Activated T-cell treated with anti-CD3 and anti-CD28 coated beads, Interleukin-2, amount 50 U/mL, for 72 hours (primary cell): Measurements from ENCODE around the gene ANKRD12. TPM values are rescaled to one million over a fixed set of nuclear protein-coding genes. Genes with fewer than 3 reads are reported as not detected.

Source experiments
- ATAC-seq, 2 donors: fragments of 150-1000 bp; cut with Tn5 transposase; replicated peaks in 1 of 2; 2 replicates each; pipeline ENCODE4 v1.10.0; 2021; ENCODE audit warnings: moderate library complexity in 2 of 2, mild to moderate bottlenecking in 1 of 2
- DNase-seq, 2 donors: peaks; one replicate each; pipeline ENCODE4 v3.0.0; 2021 to 2022; ENCODE audit warnings: mixed read lengths in 1 of 2
- H3K27ac Mint-ChIP-seq: one replicate; pipeline ENCODE4 v1.8.0; 2022; ENCODE audit warnings: mild to moderate bottlenecking, moderate library complexity, mixed read lengths
- H3K27me3 Mint-ChIP-seq: one replicate; pipeline ENCODE4 v1.8.0; 2022; ENCODE audit warnings: low read depth, mixed read lengths
- H3K36me3 Mint-ChIP-seq, 2 donors: one replicate each; pipeline ENCODE4 v1.8.0; 2022; ENCODE audit warnings: mixed read lengths in 2 of 2, mild to moderate bottlenecking in 1 of 2; ENCODE audit not compliant: insufficient read depth in 2 of 2
- H3K4me1 Mint-ChIP-seq: one replicate; pipeline ENCODE4 v1.8.0; 2022; ENCODE audit warnings: low read depth, mixed read lengths
- H3K4me3 Mint-ChIP-seq, 2 donors: one replicate each; pipeline ENCODE4 v1.8.0; 2022; ENCODE audit warnings: mild to moderate bottlenecking in 2 of 2, mixed read lengths in 2 of 2, moderate library complexity in 2 of 2
- H3K9me3 Mint-ChIP-seq, 2 donors: one replicate each; pipeline ENCODE4 v1.8.0; 2022; ENCODE audit warnings: mixed read lengths in 2 of 2
- total RNA-seq, 2 donors: library from RNA; stranded (reverse); gene quantifications; one replicate each; pipeline ENCODE4 v1.2.3, GENCODE V29; 2022

Gene ANKRD12
- total RNA-seq, 2 donors from 2014 or later: 84.4 to 123 TPM

DNA sequence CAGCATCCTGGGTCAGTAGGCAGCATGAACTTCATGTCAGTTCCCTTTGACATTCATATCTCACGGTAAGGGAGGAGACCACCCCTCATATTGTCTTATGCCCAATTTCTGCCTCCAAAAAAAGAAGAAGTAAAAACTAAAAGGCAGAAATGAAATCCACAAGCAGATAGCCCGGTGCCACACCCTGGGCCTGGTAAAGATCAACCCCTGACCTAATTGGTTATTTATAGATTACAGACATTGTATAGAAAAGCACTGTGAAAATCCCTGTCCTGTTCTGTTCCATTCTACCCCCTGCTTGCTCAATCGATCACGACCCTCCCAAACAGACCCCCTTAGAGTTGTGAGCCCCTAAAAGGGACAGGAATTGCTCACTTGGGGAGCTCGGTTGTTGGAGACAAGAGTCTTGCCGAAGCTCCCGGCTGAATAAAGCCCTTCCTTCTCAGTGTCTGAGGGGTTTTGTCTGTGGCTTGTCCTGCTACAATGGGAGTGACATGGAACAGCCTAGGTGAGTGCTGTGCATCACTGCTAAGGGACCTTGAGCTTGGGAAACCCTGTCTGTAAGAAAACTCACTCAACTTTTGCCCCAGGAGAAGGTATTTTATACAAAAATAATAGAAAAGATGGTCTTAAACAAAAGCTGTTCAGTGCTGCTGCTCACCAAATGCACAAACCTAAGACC, 23.0 kb upstream of the ANKRD12 start:
- H3K27me3 Mint-ChIP-seq: no peaks in the 10 kb centered on the region
- H3K4me3 Mint-ChIP-seq: peak overlapping the region; percentile 69 to 84
- no peaks in the 10 kb centered on the region for H3K9me3 Mint-ChIP-seq
- peaks cover 19 to 38% of the 10 kb centered on the region in 2 donors for H3K36me3 Mint-ChIP-seq
- H3K27ac Mint-ChIP-seq: peak overlapping the region; percentile 93
- ATAC-seq (no peak), DNase-seq (no peak)
- peaks cover 99% of the 10 kb centered on the region for H3K4me1 Mint-ChIP-seq

DNA sequence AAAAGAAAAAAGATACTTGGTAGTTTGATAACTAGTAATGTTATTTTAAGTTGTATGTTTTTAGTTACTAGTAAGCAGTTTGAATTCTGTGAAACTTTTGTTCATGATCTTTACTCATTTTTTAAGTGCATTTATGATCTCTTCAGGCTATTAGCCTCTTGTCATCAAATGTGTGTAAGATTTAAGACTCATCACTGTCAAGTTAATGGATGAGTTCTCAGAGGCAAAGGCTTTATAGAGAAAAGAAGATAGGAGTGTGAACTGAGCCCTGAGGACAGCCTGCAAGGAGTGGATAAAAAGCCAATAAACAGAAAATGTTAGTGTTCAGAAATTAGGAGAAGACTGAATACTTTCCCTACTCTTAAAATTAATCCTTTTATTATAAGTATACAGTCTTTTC, 20.6 kb upstream of the ANKRD12 start:
- no peak for ATAC-seq
- Mint-ChIP-seq H3K4me1 (peaks cover 99% of the 10 kb centered on the region), H3K27ac (peak overlapping the region; percentile 95), H3K4me3 (peak overlapping the region; percentile 80 to 91), H3K36me3 (peaks cover 21 to 36% of the 10 kb centered on the region in 2 donors), H3K9me3 (no peaks in the 10 kb centered on the region), H3K27me3 (no peaks in the 10 kb centered on the region)
- no peak for DNase-seq

DNA sequence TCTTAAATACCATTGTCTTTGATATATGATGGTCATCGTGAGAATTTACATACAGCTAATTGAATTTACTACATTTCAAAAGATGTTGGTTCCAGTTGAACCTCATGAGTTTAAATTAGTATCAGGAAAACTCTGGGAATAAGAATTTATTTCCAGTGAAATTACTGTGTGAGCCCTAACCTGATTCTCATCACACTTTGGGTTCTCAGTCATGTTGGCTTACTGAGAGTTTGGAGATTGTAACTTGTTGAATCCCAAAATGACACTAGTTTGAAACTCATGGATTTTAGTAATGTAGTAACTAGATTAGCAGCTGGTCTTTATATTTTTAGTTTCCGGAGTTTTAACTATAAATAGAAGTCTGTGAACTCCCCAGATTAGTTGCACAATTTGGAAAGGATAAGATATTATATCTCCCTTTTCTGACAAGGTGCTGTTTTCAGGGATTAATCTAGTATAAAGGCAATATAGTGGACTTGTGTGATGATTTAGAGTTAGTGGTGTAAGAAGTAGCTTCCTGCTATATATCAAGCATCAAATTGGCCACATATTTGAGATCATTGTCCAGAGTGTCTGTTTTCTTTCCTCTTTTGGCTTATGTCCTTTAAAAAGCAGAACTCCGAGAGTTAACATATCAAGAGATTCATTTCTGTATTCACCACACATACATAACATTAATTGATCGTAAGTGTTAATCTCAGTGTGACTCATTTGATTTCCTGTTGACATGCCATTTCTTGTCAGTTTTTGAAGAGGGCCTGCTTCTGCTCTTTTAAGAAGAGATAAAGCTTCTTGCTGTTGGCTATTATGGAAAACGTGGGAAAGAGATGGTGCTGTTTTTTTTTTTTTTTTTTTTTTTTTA, 18.4 kb upstream of the ANKRD12 start:
- H3K27me3 Mint-ChIP-seq: no peaks in the 10 kb centered on the region
- peaks cover 90% of the 10 kb centered on the region for H3K4me1 Mint-ChIP-seq
- DNase-seq: no peak
- peak; percentile 49 to 50 for ATAC-seq
- H3K4me3 Mint-ChIP-seq: peak overlapping the region; percentile 80 to 81
- peaks cover 20 to 47% of the 10 kb centered on the region in 2 donors for H3K36me3 Mint-ChIP-seq
- H3K27ac Mint-ChIP-seq: peak overlapping the region; percentile 95
- no peaks in the 10 kb centered on the region for H3K9me3 Mint-ChIP-seq

DNA sequence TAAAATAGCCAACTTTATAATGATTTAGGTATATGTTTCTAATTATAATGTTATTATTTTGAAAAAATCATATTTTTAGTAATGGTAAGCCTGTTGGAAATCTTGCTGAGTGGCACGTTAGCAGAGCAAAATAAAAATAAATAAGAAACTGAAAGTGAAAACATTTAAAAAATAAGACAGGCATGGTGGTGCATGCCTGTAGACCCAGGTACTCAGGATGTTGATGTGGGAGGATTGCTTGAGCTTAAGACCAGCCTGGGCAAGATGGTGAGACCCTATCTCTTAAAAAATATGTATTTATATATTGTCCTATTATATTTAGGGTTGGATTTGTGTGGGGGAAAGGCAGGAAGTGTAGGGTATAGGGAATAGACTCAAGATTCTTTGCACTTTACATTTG, 15.8 kb upstream of the ANKRD12 start:
- H3K36me3 Mint-ChIP-seq: peaks cover 24 to 58% of the 10 kb centered on the region in 2 donors
- H3K27me3 Mint-ChIP-seq: no peaks in the 10 kb centered on the region
- ATAC-seq: no peak
- H3K4me1 Mint-ChIP-seq: peaks cover 77% of the 10 kb centered on the region
- no peak for DNase-seq
- H3K9me3 Mint-ChIP-seq: no peaks in the 10 kb centered on the region
- peak overlapping the region; percentile 67 to 77 for H3K4me3 Mint-ChIP-seq
- peak overlapping the region; percentile 92 for H3K27ac Mint-ChIP-seq

DNA sequence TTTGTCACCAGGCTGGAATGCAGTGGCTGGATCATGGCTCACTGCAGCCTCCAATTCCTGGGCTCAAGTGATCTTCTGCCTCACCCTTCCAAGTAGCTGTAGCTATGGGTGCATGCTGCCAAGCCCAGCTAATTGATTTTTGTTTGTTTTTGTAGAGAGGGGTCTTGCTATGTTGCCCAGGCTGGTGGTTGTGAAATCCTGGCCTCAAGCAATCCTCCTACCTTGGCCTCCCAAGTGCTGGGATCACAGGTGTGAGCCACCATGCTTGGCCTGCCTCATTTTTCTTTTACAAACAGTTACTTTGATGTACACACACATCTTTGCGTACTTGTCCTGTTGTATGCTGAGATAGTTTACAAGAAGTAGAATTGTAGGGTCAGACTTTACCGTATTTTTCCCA, 13.1 kb upstream of the ANKRD12 start:
- Mint-ChIP-seq H3K9me3 (no peaks in the 10 kb centered on the region), H3K27ac (peak overlapping the region; percentile 82), H3K4me3 (no peak overlapping the region), H3K4me1 (peaks cover 55% of the 10 kb centered on the region), H3K36me3 (peaks cover 23 to 58% of the 10 kb centered on the region in 2 donors), H3K27me3 (no peaks in the 10 kb centered on the region)
- DNase-seq (no peak), ATAC-seq (no peak)

DNA sequence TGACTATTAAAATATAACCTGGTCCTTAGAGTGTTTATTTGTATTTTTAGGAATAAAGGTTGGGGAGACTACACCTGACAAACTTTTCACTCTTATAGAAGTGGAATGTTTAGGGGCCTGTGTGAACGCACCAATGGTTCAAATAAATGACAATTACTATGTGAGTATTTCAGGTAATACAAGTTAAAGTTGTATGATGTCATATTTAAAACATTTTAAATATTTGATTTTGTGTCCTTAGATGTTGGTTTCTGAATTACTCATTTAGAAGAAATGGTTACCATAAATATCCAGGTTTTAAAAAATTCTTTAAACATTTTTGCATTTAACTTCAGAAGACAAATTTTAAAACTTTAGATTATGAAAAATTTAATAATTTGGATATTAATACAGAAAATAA, 11.8 kb upstream of the ANKRD12 start:
- no peak overlapping the region for H3K27ac Mint-ChIP-seq
- DNase-seq: no peak
- H3K4me3 Mint-ChIP-seq: no peak overlapping the region
- ATAC-seq: no peak
- H3K4me1 Mint-ChIP-seq: peaks cover 51% of the 10 kb centered on the region
- peaks cover 23 to 60% of the 10 kb centered on the region in 2 donors for H3K36me3 Mint-ChIP-seq
- no peaks in the 10 kb centered on the region for H3K27me3 Mint-ChIP-seq
- no peaks in the 10 kb centered on the region for H3K9me3 Mint-ChIP-seq

DNA sequence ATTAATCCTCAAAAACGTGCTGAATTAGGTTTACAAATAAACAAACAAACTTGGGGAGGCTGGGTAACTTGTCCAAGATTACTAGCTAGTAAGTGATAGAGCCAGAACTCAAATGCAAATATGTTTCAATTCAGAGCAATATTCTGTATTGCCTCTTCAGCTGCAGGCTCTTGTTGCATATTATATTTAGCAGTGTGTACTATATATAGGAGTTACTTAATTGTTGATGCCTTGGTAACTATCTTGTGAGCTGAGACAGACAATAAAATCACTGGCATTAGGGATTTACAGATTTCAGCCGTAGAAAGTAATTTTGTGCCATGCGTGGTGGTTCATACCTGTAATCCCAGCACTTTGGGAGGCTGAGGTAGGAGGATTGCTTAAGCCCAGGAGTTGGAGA, 10.2 kb upstream of the ANKRD12 start:
- peaks cover 39% of the 10 kb centered on the region for H3K4me1 Mint-ChIP-seq
- H3K27me3 Mint-ChIP-seq: no peaks in the 10 kb centered on the region
- no peak overlapping the region for H3K4me3 Mint-ChIP-seq
- H3K36me3 Mint-ChIP-seq: peaks cover 26 to 57% of the 10 kb centered on the region in 2 donors
- DNase-seq (no peak), ATAC-seq (no peak)
- H3K9me3 Mint-ChIP-seq: no peaks in the 10 kb centered on the region
- H3K27ac Mint-ChIP-seq: peak overlapping the region; percentile 87

DNA sequence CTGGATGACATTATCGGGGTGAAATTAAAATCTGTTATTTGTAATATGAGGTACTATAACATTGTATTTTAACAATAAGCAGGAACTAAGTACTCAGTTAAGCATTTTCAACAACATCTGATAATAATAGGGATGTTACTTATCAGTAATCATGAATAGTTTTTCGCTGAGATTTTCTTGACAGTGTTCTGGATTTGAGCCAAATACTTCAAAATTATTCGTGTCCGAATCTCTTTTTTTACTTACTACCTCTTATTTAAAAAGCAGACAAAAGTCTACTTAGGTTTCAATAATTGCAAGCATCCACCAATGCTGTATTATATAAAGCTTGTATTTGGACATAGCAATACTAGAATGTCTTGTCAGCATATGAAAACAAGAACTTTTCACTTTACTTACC, 6.4 kb upstream of the ANKRD12 start:
- Mint-ChIP-seq H3K4me1 (peaks cover 51% of the 10 kb centered on the region), H3K27me3 (no peaks in the 10 kb centered on the region), H3K36me3 (peaks cover 22 to 62% of the 10 kb centered on the region in 2 donors), H3K9me3 (no peaks in the 10 kb centered on the region), H3K27ac (peak overlapping the region; percentile 84), H3K4me3 (peak overlapping the region in 1 of 2 donors; percentile 7)
- ATAC-seq (no peak), DNase-seq (no peak)

DNA sequence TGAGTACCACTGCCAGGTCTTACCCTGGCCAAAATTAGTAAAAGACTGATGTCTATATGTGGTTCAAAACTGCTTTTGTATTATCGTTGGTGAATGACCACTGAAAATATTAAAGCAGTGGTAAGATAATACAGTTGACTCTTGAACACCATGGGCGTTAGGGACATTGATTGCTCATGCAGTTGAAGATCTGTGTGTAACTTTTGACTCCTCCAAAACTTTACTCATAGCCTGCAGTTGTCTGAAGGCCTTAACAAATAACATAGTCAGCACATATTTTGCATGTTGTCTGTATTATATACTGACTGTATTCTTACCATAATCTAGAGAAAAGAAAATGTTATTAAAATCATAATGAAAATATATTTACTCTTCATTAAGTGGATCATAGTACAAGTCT, 5.8 kb upstream of the ANKRD12 start:
- peaks cover 25 to 62% of the 10 kb centered on the region in 2 donors for H3K36me3 Mint-ChIP-seq
- H3K9me3 Mint-ChIP-seq: no peaks in the 10 kb centered on the region
- H3K4me1 Mint-ChIP-seq: peaks cover 51% of the 10 kb centered on the region
- H3K4me3 Mint-ChIP-seq: no peak overlapping the region
- ATAC-seq: peak in 1 of 2 donors; percentile 40
- no peaks in the 10 kb centered on the region for H3K27me3 Mint-ChIP-seq
- no peak overlapping the region for H3K27ac Mint-ChIP-seq
- DNase-seq: no peak

DNA sequence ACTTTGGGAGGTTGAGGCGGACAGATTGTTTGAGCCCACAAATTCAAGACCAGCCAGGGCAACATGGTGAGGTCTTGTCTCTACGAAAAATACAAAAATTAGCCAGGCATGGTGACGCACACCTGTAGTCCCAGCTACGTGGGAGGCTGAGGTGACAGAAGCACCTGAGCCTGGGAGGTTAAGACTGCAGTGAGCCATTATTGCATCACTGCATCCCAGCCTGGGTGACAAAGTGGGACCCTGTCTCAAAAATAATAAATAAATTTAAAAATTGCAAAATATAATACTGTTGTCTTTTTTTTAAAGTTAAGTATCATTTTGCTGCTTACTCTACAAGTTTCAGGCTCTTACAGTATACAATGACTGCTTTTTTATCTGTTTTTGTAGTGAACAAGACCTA, 4.0 kb upstream of the ANKRD12 start:
- Mint-ChIP-seq H3K36me3 (peaks cover 25 to 53% of the 10 kb centered on the region in 2 donors), H3K9me3 (no peaks in the 10 kb centered on the region), H3K27me3 (no peaks in the 10 kb centered on the region), H3K4me3 (peak overlapping the region in 1 of 2 donors; percentile 31), H3K4me1 (peaks cover 49% of the 10 kb centered on the region), H3K27ac (peak overlapping the region; percentile 82)
- DNase-seq (no peak), ATAC-seq (no peak)

DNA sequence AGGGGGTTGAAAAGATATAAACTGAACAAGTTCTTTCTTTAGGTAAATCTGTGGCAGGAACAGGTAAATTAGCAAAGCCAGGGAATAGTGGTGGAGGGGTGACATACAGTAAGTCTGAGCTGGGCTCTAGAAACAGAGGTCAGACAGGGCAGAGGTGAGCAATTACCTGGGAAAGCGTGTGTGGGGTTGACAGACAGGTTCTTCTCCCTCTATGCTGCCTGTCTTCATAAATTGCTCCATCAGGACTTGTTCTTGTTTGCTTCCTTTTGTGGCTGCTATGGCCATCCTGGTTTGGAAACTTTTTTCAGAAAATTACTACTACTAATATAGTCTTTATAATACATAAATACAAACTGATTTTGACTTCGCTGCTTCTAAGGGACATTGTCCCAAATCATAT, 3.4 kb upstream of the ANKRD12 start:
- no peak for DNase-seq
- H3K9me3 Mint-ChIP-seq: no peaks in the 10 kb centered on the region
- H3K36me3 Mint-ChIP-seq: peaks cover 25 to 53% of the 10 kb centered on the region in 2 donors
- peak overlapping the region; percentile 11 to 31 for H3K4me3 Mint-ChIP-seq
- ATAC-seq: no peak
- no peaks in the 10 kb centered on the region for H3K27me3 Mint-ChIP-seq
- H3K27ac Mint-ChIP-seq: peak overlapping the region; percentile 64
- peaks cover 49% of the 10 kb centered on the region for H3K4me1 Mint-ChIP-seq

DNA sequence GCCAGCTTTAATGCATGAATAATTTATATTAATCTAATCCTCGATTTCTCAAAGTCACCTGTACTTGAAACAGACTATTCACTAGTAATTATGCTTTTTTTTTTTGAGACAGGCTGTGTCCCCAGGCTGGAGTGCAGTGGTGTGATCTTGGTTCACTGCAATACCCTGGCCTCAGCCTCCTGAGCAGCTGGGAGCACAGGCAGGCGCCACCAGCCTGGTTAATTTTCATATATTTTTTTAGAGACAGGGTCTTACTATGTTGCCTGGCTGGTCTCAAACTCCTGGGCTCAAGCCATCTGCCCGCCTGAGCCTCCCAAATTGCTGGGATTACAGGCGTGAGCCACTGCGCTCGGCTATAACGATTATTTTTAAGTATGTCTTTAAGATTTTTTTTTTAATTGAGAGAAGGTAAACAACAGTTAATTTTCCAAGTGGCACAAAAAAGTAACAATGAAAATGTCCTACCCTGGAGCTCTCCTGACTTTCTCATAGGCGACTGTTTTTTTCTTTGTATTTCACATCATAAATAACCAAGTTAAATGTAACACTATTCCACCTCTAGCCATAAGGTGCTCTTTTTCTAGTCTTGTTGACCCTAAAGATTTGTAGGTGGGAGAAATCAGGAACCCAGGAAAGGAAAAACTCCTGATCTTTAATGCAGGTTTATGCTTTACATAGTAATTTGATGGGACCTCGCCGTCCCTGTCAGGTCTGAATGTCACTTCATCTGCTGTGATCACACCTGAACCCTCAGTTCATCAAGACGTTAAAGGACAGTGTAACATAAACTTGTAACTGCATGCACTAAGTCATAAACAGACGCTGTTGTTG, 1.3 kb upstream of the ANKRD12 start:
- H3K36me3 Mint-ChIP-seq: peaks cover 30 to 50% of the 10 kb centered on the region in 2 donors
- DNase-seq (no peak), ATAC-seq (no peak)
- no peaks in the 10 kb centered on the region for H3K9me3 Mint-ChIP-seq
- H3K4me3 Mint-ChIP-seq: peak overlapping the region; percentile 95
- peak overlapping the region; percentile 96 for H3K27ac Mint-ChIP-seq
- H3K4me1 Mint-ChIP-seq: peaks cover 54% of the 10 kb centered on the region
- no peaks in the 10 kb centered on the region for H3K27me3 Mint-ChIP-seq

DNA sequence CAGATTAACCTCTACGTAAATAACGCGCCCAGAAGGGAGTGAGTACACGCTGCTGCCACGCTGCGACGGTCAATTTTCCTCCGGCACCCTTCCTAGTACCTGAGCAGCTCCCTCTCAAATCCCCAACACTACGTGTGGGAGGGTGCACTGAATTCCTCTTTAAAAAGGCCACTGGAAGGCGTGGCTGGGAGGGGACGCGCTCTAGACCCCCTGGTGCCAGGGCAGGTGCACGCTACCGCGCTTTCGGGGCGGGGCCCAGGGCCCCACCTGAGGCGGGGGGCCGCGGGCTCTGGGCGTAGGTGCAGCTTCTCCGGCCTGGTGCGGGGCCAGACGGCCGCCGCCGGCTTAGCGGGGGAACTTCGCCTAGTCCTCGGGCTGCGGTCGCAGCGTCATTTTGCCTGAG, 668 bp upstream of the ANKRD12 start:
- H3K4me1 Mint-ChIP-seq: peaks cover 60% of the 10 kb centered on the region
- no peak for DNase-seq
- peak overlapping the region; percentile 95 for H3K4me3 Mint-ChIP-seq
- H3K9me3 Mint-ChIP-seq: no peaks in the 10 kb centered on the region
- ATAC-seq: peak in 1 of 2 donors; percentile 24
- no peaks in the 10 kb centered on the region for H3K27me3 Mint-ChIP-seq
- peak overlapping the region; percentile 96 for H3K27ac Mint-ChIP-seq
- peaks cover 28 to 50% of the 10 kb centered on the region in 2 donors for H3K36me3 Mint-ChIP-seq
